Measurements from ENCODE around the gene MBLAC1. TPM values are rescaled to one million over a fixed set of nuclear protein-coding genes. Genes with fewer than 3 reads are reported as not detected.

The MBLAC1 gene
- total RNA-seq, 1 donor from 2014 or later = 3.5 TPM

DNA sequence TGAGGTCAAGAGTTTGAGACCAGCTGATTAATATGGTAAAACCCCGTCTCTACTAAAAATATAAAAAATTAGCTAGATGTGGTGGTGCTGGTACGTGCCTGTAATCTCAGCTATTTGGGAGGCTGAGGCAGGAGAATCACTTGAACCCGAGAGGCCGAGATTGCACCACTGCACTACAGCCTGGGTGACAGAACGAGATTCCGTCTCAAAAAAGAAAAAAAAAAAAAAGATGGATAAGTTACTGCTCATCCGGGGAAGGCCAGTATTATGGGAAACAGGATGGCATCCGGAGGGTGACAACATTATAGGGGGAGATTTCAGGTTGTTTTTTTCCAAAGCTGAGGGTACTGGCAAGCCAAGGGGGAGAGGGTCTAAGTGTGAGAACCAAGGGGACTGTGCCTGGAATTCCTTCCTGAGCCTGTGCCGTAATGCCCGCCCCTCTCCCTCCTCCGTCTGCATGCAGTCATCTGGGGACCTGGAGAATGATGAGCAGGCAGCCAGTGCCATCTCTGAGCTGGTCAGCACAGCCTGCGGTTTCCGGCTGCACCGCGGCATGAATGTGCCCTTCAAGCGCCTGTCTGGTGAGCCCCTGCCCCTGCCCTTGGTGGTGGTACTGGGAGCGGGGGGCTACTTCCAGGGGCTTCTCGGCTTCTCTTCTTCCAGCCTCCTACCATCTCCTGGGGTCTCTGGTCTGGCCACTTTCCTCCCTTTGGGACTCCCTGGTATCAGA is 26.3 kb downstream of the MBLAC1 start:
- DNase-seq (ENCODE audit: low read depth) = no peak

DNA sequence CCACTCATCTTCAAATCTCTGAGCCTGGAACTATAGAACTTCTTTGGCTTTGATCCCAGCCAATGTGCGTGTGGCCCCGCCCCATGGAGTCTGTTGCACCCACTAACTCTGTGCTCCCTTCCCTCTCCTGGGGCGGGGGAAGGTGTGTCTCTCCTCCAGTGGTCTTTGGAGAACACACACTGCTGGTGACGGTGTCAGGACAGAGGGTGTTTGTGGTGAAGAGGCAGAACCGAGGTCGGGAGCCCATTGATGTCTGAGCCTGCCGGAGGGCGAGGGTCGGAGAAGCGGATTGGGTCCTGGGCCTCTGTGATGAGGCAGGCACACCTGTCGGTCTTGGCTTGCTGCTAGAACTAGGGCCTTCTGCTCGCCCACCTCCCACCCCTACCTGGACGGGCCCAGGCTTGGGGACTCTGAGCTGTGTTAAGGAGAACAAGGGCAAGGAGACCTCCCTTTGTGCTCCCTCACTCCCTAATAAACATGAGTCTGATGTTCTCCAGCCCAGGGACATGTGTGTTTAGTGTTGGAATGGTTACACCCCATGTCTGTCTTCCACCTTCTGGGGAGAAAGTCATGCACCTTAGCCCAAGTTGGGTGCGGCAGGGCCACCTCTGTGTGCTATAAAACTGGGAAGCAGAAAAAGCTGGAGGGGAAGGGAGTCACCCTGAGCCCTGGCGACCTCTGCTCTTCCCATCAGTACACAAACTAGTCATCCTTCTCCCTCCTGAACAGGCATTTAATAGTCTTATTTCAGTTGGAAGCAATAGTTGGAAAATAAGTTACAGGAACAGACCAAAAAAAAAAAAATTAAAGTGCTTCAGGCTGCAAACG is 27.2 kb downstream of the MBLAC1 start:
- DNase-seq (ENCODE audit: low read depth) = no peak

DNA sequence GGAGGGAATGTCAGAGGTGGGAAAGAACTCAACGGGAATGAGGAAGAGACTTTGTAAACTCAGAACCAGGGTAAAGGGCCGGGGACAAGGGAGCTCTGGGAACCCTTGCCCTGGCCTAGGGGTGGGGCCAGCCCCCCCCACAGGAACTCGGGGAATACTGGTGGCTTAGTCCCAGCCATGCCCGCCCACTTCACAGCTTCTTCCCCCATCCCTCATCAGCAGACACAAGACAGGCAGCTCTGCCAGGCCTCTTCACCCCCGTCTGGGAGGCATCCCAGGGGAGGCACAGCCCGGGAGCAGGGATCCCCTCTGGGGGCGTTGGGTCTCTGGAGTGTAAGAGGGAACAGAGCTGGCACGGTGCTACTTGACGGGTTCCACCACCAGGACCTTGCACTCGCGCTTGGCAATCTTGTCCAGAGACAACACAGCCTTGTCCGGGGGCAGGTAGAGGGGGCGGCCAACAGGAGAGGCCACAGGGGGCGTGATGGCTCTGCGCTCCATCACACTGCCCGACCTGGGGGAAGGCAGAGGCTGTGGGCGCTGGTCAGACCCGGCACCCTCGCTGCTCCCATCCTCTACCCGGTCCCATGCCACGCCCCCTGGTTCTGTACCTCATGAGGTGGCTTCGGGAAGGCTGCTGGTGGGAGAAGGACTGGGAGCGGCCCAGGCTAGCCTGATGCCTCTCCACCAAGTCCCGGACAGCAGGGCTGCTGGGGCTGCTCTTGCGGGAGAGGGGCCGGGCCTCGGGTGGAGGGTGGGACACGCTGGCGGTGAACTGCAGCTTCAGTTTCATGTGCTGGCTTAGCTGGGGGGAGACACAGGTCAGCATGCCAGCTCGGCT is 28.1 kb downstream of the MBLAC1 start:
- DNase-seq (ENCODE audit: low read depth) = no peak

DNA sequence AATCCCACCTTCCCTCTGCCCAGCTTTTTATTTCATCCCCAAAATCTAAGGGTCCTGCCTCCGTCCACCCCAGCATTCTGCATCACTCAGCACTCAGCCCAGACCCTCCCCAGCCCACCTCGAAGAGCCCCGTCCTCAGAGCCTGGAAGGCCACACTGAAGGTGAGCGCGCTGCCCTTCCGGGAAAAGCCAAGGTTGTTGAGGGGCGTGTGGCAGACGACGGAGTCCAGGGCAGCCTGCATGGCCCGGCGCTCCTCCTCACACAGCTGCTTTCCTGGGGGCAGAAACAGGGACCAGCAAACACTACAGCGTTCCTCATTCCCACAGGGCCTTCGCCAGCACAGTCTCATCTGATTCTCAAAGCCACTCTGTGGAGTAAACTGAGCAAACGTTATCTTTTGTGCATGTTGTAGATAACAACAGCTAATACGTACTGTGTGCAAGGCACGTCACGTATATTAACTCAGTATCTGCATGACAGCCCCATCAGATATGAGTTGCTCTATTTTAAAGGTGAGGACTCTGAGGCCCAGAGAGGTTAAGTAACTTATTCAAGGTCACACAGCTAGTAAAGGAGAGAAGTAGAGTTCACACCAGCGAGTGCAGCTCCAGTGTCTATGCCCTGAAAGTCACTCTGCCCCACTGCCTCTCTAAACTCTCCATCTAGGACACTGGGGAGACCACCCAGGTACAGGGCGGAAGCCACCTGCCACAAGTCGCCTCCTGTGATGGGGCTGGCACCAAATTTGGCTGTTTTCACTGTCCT is 29.0 kb downstream of the MBLAC1 start:
- no peak for DNase-seq (ENCODE audit: low read depth)

- DNase-seq (ENCODE audit: low read depth) = no peak
Measured at GRCh38 chr7:100156331-100157068, 29.7 kb downstream of the MBLAC1 start.

GRCh38 chr7:100157069-100157333 is 30.2 kb downstream of the MBLAC1 start:
- DNase-seq (ENCODE audit: low read depth) = no peak

DNA sequence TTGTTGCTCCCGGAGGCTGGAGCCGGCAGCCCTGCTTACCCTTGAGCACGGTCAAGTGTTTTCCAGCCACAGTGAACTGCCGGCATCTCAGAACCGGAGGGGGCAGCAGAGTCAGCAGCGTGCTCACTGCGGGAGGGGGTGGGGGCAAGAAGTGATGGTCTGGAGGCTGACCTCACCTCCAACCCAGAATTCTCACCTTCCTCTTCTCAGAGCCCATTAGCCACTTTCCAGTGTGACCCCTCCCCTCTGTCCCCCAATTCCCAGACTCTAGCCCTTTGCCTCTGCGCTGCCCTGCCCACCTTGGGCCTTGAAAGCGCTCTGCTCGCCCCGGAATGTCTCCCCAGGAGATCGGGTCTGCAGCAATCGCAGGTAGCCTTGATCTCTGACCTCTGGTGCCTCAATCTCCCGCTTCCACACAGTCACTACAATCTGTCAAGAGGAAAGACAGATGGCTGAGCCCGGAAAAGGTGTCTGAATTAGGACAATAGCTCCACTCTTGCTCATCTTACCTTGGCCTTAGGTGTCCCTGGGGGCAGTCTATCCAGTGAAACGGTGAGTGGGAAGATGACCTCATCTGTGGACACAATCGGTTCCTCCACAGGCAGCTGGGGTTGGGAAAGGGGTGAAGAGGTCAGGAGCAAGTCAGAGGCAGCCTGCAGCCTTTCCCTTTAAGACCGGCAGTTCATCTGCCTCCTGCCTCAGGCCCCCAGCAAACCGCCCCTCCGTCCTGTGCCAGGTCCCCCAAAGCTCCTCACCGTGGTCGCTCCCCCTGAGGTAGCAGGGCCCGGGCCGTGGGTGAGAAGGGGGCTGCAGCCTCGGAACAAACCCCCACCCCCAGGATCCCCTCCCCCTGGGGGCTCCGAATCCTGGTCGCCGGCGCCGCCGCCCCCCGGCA is 30.8 kb downstream of the MBLAC1 start:
- DNase-seq (ENCODE audit: low read depth) = peak; percentile 50

DNA sequence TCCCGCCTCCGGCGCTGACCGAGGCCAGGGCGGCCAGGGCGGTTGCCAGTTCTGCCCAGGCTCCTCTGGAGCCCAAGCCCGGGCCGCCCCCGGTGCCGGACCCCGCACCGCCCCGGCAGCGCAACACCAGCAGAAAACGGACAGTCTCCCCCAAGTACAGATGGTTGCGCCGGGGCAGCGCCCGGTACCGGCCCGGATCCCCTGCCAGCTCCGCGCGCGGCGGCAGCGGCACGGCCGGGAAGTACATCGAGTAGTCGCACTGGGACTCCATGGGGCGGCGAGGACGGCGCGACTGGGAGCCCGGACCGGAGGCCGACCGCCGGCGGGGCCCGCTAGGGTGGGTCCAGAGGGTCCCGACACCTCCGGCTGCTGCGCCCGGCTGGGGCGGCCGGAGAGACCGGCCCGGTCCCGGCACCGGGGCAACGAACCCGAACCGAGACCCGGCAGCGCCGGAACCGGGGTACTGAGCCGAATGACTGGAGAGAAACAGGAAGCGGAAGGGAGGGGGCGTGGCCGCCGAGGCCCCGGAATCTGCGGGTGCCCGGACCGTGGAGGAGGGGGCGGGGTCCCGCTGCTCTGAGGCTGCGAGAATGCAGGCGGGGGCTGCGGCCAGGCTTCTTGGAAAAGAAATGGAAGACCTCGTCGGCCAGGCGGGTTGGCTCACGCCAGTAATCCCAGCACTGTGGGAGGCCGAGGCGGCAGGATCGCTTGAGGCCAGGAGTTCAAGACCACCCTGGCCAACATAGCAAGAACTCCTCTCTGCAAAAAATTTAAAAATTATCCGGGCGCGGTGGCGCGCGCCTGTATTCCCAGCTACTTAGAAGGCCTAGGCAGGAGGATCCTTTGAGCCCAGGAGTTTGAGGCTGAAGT is 31.7 kb downstream of the MBLAC1 start, which contains the start of gene TRAPPC14:
Gene TRAPPC14, minus strand, starts transcription at position 495 of the 870 bp plus-strand sequence. Its CDS starts 224 bp downstream, at position 271.
- peak; percentile 92 for DNase-seq (ENCODE audit: low read depth)

- DNase-seq (ENCODE audit: low read depth) = peak; percentile 31
Measured at GRCh38 chr7:100159099-100159623, 32.4 kb downstream of the MBLAC1 start.

GRCh38 chr7:100160067-100160466 is 33.3 kb downstream of the MBLAC1 start:
- DNase-seq (ENCODE audit: low read depth) = no peak

DNA sequence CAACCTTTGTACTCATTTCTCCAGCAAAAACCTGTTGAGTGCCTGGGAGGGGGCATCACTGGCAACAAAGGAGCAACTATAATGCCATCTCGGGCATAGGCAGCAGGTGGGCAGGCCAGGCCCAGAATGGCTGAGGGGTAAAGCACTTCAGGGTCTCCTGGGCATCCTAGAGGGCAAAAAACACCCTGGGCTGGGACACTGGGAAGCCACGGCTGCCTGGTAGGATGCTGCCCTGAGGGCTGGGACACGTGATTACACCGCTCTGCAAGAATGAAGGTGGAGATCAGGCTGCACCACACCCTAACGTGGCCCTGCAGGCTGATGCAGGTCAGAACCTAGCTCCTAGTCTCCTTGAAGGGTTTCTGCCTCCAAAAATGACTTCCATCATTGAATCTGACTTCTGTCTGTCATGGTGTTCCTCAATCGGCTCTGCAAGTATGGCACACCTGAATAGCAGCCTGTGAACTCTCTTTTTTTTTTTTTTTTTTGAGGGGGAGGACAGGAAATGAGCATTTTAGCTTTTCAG is 36.3 kb downstream of the MBLAC1 start:
- DNase-seq (ENCODE audit: low read depth) = no peak

DNA sequence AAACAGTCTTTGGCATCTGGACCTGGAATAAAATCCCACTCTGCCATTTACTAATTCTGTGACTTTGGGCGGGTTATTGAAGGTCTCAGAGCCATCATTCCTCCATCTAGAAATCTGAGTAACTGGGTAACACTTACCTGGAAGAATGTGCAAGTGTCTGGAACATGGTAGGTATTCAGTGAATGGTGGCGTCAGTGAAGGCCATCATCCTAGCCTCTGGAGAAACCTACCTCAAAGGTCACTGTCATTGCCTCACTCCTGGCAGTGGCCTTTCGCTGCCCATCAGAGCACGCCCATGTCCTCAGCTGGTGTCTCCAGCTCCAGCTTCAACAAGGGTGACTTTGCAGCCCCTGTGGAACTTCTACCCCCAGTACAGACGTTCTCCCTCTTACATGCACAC is 37.1 kb downstream of the MBLAC1 start:
- DNase-seq (ENCODE audit: low read depth) = no peak

DNA sequence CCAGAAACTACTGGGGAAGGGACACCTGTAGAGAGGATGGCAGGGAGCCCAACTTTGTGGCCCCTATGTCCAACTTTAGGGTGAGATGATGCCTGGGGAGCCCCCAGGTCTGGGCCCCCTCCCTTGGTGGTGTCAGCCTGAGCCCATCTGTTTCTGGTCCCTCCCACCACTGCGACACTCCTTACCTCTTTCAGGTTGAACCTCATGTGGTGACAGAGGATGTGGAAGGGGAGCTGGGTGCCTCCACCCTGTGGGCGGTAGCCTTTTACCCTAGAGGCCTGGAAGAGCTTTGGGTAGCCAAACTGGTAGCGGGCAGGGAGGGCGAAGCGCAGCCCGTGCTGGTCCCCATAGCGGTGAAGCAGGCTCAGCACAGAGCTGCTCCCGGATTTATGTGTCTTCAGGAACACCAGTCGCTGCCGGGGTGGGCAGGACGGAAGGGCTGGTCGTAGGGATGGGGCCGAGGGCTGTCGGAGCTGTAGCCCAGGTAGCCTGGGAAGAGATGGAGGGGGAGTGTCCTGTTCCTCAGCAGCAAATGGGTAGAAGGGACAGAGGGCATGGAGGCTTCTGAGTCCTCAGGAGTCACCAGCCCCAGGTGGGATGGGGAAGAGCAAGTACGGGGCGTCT is 39.7 kb downstream of the MBLAC1 start:
- no peak for DNase-seq (ENCODE audit: low read depth)

DNA sequence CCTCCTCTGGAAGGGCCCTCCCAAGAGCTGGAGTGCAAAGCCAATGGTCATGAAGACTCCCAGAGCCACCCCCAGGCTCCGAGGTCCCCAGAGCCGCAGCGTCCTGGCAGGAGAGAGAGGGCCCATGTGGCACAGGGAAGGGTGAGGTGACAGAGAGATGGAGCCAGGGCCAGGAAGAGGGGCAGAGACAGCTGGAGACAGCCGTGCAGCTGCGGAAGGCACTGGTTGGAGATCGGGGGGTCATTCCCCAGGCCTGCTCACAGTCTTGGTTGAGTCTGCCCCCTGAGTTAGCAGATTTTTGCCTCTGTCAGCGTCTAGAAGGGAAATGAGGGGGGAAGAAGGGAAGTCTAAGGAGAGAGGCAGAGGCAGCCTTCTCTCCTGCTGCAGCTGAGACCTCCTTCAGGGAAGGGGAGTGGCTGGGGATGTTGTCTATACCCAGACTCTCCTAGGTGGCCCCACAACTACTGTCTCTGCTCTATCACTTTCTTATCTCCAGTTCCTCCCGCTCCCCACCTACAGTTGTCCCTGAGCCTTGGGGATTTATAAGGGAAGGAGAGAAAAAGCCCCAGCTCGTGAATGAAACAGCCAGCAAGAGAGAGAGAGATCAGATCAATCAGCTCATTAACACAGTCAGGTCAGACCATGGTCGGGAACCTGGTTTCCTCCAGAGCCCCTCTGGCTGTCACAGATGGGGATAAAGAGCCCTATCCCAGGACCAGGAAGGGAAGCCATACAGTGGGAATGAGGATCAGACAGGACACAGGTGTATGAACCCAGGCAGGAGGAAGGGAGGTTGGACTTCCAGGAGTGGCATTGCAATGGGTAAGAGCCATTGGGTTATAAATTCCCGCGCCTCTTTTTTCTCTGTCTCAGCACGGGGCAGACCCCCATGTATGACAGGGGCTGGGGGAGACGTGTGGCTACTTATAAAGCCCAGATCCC is 40.5 kb downstream of the MBLAC1 start:
- DNase-seq (ENCODE audit: low read depth) = no peak

DNA sequence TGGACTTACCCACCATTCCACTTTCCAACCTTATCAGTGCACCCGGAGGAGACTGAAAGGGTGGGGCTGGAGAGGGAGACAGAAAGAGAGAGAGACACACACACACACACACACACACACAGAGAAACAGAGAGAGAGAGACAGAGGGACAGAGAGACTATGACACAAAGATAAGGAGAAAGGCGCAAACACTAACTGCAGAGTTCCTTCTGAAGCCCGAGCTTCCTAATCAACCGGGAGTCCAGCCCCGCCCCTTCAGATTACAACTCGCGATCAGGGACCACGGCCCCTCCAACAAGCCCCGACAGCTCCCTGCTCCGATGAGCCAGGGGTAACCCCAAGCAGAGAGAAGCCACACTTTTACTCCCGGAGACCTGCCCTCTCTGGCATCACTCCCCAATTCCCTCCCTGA is 41.2 kb downstream of the MBLAC1 start:
- DNase-seq (ENCODE audit: low read depth) = peak; percentile 30

Data from myocyte (in vitro differentiated cells).